HFF-Myc (cell line): Measurements from ENCODE around the gene PREX1.

Experiments
- DNase-seq: peaks from one replicate; pipeline ENCODE4 v3.0.0-alpha.2; 2011; ENCODE audit warnings: low read depth; ENCODE audit errors: extremely low read depth
- H3K4me3 ChIP-seq: replicated peaks from 2 replicates; pipeline ENCODE4 v1.5.1; 2011; ENCODE audit warnings: low read depth, mild to moderate bottlenecking, control low read depth, low read length
- CTCF ChIP-seq: IDR thresholded peaks from 2 replicates; pipeline ENCODE4 v1.5.1; 2012; ENCODE audit warnings: mild to moderate bottlenecking, low read depth, low read length, control low read depth; ENCODE audit errors: missing control alignments

PREX1 gene

GRCh38 chr20:48732081-48732829 lies 95.5 kb downstream of the PREX1 start:
- TF ChIP-seq CTCF, result no peak
- H3K4me3 ChIP-seq, result no peak overlapping the region
- DNase-seq, result no peak

GRCh38 chr20:48731536-48731935 lies 96.3 kb downstream of the PREX1 start:
- no peak for DNase-seq
- no peak overlapping the region for H3K4me3 ChIP-seq
- TF ChIP-seq CTCF, result no peak

- DNase-seq, result no peak
- TF ChIP-seq CTCF, result no peak
- H3K4me3 ChIP-seq, result no peak overlapping the region
These were observed 96.8 kb downstream of the PREX1 start for GRCh38 chr20:48730977-48731376.

GRCh38 chr20:48729538-48729937 lies 98.3 kb downstream of the PREX1 start:
- no peak overlapping the region for H3K4me3 ChIP-seq
- no peak for TF ChIP-seq CTCF
- no peak for DNase-seq

GRCh38 chr20:48728042-48728825 lies 99.6 kb downstream of the PREX1 start:
- no peak overlapping the region for H3K4me3 ChIP-seq
- peak; percentile 31 for TF ChIP-seq CTCF
- DNase-seq, result no peak

- DNase-seq, result no peak
- no peak for TF ChIP-seq CTCF
- H3K4me3 ChIP-seq, result no peak overlapping the region
These were observed 100.6 kb downstream of the PREX1 start for GRCh38 chr20:48727226-48727625.
